GM18502 (cell line): Measurements from ENCODE around the gene CCNL1.

Experiments
- ATAC-seq: cut with Tn5 transposase; IDR thresholded peaks from one replicate; pipeline ENCODE4 v1.9.1; 2021; ENCODE audit warnings: mild to moderate bottlenecking; ENCODE audit not compliant: unreplicated experiment, poor library complexity

CCNL1 gene

GRCh38 chr3:157127831-157128767 is 31.8 kb downstream of the CCNL1 start:
- ATAC-seq: no peak

GRCh38 chr3:157127268-157127667 is 32.7 kb downstream of the CCNL1 start:
- no peak for ATAC-seq

GRCh38 chr3:157126365-157126764 is 33.6 kb downstream of the CCNL1 start:
- no peak for ATAC-seq

- no peak for ATAC-seq
Measured at GRCh38 chr3:157125101-157125500, 34.8 kb downstream of the CCNL1 start.

GRCh38 chr3:157123621-157124020 is 36.3 kb downstream of the CCNL1 start:
- ATAC-seq: no peak

GRCh38 chr3:157122832-157123427 is 37.0 kb downstream of the CCNL1 start:
- no peak for ATAC-seq

- no peak for ATAC-seq
Measured at GRCh38 chr3:157122116-157122515, 37.8 kb downstream of the CCNL1 start.

GRCh38 chr3:157121522-157121921 is 38.4 kb downstream of the CCNL1 start:
- ATAC-seq: no peak

- ATAC-seq: no peak
Measured at GRCh38 chr3:157120071-157120892, 39.7 kb downstream of the CCNL1 start.

GRCh38 chr3:157119369-157119951 is 40.5 kb downstream of the CCNL1 start:
- ATAC-seq: no peak

- ATAC-seq: no peak
Measured at GRCh38 chr3:157117875-157118654, 41.9 kb downstream of the CCNL1 start.

GRCh38 chr3:157117206-157117605 is 42.7 kb downstream of the CCNL1 start:
- no peak for ATAC-seq

GRCh38 chr3:157116017-157116416 is 43.9 kb downstream of the CCNL1 start:
- no peak for ATAC-seq

- ATAC-seq: no peak
Measured at GRCh38 chr3:157115069-157116006, 44.6 kb downstream of the CCNL1 start.

GRCh38 chr3:157113832-157114505 is 46.0 kb downstream of the CCNL1 start:
- ATAC-seq: no peak

- ATAC-seq: no peak
Measured at GRCh38 chr3:157112536-157112935, 47.4 kb downstream of the CCNL1 start.

GRCh38 chr3:157111518-157111917 is 48.4 kb downstream of the CCNL1 start:
- ATAC-seq: no peak

- no peak for ATAC-seq
Measured at GRCh38 chr3:157110761-157111278, 49.1 kb downstream of the CCNL1 start.
